BJ (cell line): Measurements from ENCODE around the gene COPB2. TPM values are rescaled to one million over a fixed set of nuclear protein-coding genes. Genes with fewer than 3 reads are reported as not detected.

Experiments used
- CTCF ChIA-PET: fragments of 350-600 bp; formaldehyde crosslinking; extraction: SDS; loops from one replicate; lab custom pipeline; 2021; ENCODE audit warnings: antibody characterized with exemption, inconsistent platforms; lab: Yijun Ruan, JAX
- POLR2A ChIA-PET: fragments of 300-600 bp; sonication (Branson Sonifier 250); formaldehyde crosslinking; extraction: SDS; loops from one replicate; lab custom pipeline; 2021; ENCODE audit warnings: antibody characterized with exemption; lab: Charles Lee
- DNase-seq: peaks from one replicate; pipeline ENCODE4 v3.0.0-alpha.2; 2011; ENCODE audit warnings: low read depth
- H3K27me3 ChIP-seq: 2 replicates; pipeline ENCODE4 v1.6.0; 2011; ENCODE audit warnings: low read length; ENCODE audit not compliant: control insufficient read depth, insufficient read depth
- H3K36me3 ChIP-seq: 2 replicates; pipeline ENCODE4 v1.5.1; 2011; ENCODE audit warnings: low read length; ENCODE audit not compliant: control insufficient read depth, insufficient read depth
- H3K4me3 ChIP-seq: 2 replicates; pipeline ENCODE4 v1.5.1; 2011; ENCODE audit warnings: low read depth, mild to moderate bottlenecking, control low read depth, low read length
- polyA plus RNA-seq: library from polyadenylated mRNA; depleted of rRNA; stranded (reverse); fragments of >200 nt; gene quantifications from 2 replicates; pipeline ENCODE4 v1.2.3, GENCODE V29; 2011
- TF ChIP-seq, protein P1 (sequence below): IDR thresholded peaks from 2 replicates; pipeline ENCODE4 v1.5.1; 2011; ENCODE audit warnings: low read depth, mild to moderate bottlenecking, control low read depth, inconsistent platforms, low read length, moderate library complexity; ENCODE audit not compliant: insufficient read depth

COPB2 gene
- polyA plus RNA-seq, 1 experiment, result 112 TPM

DNA sequence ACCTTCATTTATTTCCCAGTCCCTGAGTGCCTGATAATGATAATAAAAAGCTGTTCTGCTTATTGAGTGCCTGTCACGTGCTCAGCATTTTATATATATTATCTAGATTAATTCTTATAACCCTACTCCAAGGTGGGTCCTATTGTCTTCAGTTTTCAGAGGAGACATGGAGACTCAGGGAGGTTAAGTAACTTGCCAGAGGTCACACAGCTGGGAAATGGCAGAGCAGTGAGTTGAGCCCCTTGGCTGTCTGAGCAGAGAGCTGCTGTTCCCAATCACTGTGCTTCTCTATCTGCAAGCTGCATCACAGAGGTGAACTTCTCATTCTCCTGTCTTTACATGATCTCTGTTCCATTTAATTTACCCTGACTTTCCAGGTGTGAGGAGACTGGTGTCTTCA is 77.9 kb downstream of the COPB2 start:
- H3K27me3 ChIP-seq, result no peaks in the 10 kb centered on the region
- POLR2A ChIA-PET, result no interaction called here
- no peaks in the 10 kb centered on the region for H3K36me3 ChIP-seq
- no peak for DNase-seq
- TF ChIP-seq, protein P1, sequence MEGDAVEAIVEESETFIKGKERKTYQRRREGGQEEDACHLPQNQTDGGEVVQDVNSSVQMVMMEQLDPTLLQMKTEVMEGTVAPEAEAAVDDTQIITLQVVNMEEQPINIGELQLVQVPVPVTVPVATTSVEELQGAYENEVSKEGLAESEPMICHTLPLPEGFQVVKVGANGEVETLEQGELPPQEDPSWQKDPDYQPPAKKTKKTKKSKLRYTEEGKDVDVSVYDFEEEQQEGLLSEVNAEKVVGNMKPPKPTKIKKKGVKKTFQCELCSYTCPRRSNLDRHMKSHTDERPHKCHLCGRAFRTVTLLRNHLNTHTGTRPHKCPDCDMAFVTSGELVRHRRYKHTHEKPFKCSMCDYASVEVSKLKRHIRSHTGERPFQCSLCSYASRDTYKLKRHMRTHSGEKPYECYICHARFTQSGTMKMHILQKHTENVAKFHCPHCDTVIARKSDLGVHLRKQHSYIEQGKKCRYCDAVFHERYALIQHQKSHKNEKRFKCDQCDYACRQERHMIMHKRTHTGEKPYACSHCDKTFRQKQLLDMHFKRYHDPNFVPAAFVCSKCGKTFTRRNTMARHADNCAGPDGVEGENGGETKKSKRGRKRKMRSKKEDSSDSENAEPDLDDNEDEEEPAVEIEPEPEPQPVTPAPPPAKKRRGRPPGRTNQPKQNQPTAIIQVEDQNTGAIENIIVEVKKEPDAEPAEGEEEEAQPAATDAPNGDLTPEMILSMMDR, result no peak
- CTCF ChIA-PET, result interaction anchor here (0.9 to 3.5 kb wide), 2 partner anchors 17 to 200 kb away, joined by 3 to 30 read pairs; no protein-coding TSS in a partner anchor
- H3K4me3 ChIP-seq, result no peak overlapping the region

DNA sequence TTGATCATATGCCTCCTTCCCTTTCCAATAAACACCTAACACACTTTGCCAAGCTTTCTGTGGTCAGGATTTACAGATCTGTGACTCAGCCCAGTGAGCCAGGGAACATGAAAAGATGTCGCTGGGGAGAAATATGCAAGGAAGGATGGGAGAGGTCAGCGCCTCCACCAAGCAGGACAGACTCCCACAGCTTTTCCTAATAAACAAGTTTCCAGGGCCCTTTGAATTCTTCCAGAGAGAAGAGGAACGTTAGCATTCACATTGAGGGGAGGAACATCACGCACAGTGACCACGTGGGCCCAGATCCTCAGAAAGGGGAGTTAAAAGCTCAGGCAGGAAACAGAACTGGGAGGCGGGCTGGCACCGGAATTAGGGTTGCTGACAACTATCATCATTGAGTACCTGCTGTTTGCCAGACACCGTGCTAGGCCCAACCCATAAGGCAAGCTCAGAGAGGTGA is 78.9 kb downstream of the COPB2 start:
- Histone ChIP-seq H3K4me3 (no peak overlapping the region), H3K27me3 (no peaks in the 10 kb centered on the region), H3K36me3 (no peaks in the 10 kb centered on the region)
- DNase-seq, result peak; percentile 99
- TF ChIP-seq, protein P1, result no peak
- ChIA-PET POLR2A (interaction anchor here (1.0 to 1.1 kb wide), 3 partner anchors 9 to 79 kb away, joined by 3 to 6 read pairs (median 3); no protein-coding TSS in a partner anchor), CTCF (interaction anchor here (0.9 to 3.5 kb wide), 4 partner anchors 9 to 1081 kb away, joined by 3 to 30 read pairs (median 4); no protein-coding TSS in a partner anchor)

DNA sequence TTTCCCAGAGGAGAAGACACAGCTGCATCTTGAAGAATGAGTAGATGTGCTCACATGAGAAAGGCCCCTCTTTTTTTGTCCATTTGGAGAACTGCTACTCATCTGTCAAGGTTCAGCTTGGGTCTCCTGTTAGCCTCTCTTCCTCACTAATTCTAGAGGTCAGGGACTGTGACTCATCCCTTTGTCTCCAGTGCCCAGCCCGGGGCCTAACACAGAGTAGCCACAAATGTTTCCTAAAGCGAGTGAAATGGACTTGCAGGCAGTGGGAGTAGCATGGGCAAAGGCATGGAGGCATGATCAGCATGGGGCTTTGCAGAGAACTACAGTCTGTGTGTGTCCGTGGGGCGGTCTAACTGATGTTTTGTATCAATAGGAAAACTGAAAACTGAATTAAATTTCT is 79.6 kb downstream of the COPB2 start:
- TF ChIP-seq, protein P1, result no peak
- no peak for DNase-seq
- CTCF ChIA-PET, result interaction anchor here (0.7 to 3.5 kb wide), 6 partner anchors 16 to 1080 kb away, joined by 3 to 30 read pairs (median 3); no protein-coding TSS in a partner anchor
- no peaks in the 10 kb centered on the region for H3K36me3 ChIP-seq
- no peaks in the 10 kb centered on the region for H3K27me3 ChIP-seq
- POLR2A ChIA-PET, result interaction anchor here (1.0 to 1.1 kb wide), 3 partner anchors 8 to 80 kb away, joined by 3 to 6 read pairs (median 3); no protein-coding TSS in a partner anchor
- no peak overlapping the region for H3K4me3 ChIP-seq

DNA sequence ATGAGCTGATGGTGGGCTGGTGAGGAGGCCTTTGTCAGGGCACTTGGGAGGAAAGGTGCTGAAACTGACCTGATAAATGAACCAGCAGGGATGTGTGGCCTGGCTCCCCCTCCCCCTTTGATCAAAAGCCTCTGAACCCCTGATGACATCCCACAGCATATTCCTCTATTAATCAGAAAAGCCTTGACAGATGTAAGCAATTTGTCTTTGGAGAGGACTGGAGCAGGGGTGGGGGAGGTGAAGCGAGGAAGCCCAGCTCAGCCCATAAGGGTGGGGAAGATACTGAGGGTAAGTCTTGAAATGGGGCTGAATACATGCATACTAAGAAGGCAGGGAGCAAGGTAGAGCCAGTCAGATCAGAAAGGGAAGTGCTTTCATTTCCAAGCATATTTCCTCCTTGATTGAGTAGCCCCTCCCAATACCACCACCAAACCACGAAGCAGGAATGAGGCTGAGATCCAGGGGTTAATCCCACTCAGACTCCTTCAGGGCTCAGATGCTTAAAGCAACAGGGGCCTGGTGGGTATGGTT is 80.3 kb downstream of the COPB2 start:
- Histone ChIP-seq H3K4me3 (no peak overlapping the region), H3K36me3 (no peaks in the 10 kb centered on the region), H3K27me3 (no peaks in the 10 kb centered on the region)
- ChIA-PET POLR2A (no interaction called here), CTCF (interaction anchor here (0.7 to 1.2 kb wide), 5 partner anchors 15 to 196 kb away, joined by 3 read pairs; no protein-coding TSS in a partner anchor)
- TF ChIP-seq, protein P1, result no peak
- no peak for DNase-seq

DNA sequence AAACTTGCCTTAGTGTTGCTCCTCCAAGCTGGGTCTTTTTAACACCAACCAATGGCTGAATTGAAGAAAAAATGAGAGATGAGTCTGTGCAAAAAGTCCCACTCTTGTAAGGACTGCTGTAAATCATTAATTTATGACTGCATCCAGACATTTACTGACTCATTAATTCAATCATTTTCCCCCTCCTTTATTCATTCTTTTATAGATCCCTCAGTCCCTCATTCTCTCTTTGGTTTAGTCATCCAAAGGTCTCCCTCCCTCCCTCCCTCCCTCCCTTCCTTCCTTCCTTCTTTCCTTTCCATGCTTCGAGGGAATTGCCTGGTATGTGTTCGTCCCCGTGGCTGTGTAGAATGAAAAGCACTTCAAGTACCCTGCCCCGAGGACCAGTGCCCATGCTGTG is 80.9 kb downstream of the COPB2 start:
- TF ChIP-seq, protein P1, result no peak
- Histone ChIP-seq H3K4me3 (no peak overlapping the region), H3K36me3 (no peaks in the 10 kb centered on the region), H3K27me3 (no peaks in the 10 kb centered on the region)
- POLR2A ChIA-PET, result no interaction called here
- CTCF ChIA-PET, result interaction anchor here (1.1 to 1.2 kb wide), 2 partner anchors 185 to 196 kb away, joined by 3 read pairs; no protein-coding TSS in a partner anchor
- no peak for DNase-seq
